ENCODE data around the gene CDK11A.

CDK11A gene

DNA sequence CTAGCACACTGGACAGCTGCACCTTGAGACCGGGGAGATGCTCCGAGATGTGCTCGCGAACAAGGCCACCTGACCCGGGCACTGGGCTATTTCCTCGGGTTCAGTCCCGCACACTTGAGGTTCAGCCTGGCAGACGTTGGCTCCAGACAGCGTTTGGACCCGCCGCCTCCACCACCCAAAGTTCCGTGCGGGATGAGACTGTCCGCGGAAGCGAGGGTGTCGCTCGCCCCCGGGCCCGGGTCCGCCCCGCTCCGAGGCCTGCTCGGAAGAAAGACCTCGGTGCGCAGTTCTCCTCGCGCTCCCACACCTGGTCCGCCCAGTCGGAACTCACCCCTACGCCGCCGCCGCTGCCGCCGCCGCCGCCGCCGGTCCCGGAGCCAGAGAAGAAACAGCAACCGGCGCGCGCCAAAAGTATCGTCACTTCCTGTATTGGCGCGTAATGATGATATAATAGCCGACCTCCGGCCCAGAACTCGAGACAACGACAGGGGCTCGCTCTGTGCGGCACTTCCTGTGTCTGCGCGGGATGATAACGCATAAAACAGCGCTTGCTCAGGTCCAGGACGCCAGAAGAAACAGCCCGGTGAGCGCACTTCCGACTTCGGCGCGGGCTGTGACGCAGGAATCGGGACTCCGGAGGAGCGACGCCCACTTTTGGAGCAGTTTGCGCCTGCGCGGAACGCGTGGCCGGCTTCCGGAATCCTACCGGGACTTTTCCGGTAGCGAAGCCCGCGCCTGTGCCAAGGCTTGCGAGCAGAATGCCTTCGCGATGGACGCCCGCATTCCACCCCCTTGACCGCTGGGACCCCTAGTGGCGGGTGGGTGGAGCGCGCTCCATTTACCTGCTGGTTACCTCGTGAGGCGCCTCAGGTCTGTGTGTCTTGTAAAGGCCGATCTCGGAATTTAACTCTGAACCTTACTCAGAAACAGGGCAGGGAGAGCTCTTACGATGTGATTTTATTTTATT lies 65.3 kb downstream of the CDK11A start, which contains the start of gene CDK11B:
Gene CDK11B (minus strand): TSS at position 422 of the 967 bp plus-strand sequence. CDS start 1,519 bp downstream, outside the sequence.
- peak; percentile 91 for DNase-seq

Data from NCI-H345 (cell line).